Smooth muscle cell (in vitro differentiated cells): ENCODE measurements around the gene SHLD1. TPM values are rescaled to one million over a fixed set of nuclear protein-coding genes. Genes with fewer than 3 reads are reported as not detected.
"Not testable (repeated sequence)": the region's sequence is repeated elsewhere in the genome, so short reads cannot be mapped to it uniquely, and the experiment has no call there.

ENCODE experiments used
- DNase-seq: peaks from one replicate; lab custom pipeline; 2025; ENCODE audit not compliant: unreplicated experiment; lab: John Stamatoyannopoulos, UW
- H2AFZ ChIP-seq: fragments of 200-600 bp; sonication (generic); 2 replicates; pipeline ENCODE4 v1.6.0; 2016; ENCODE audit warnings: antibody characterized with exemption, low read depth, mild to moderate bottlenecking
- H3F3A ChIP-seq: fragments of 200-600 bp; sonication (generic); 2 replicates; pipeline ENCODE4 v1.6.0; 2017; ENCODE audit warnings: antibody characterized with exemption, low read depth
- H3K27ac ChIP-seq: fragments of 200-600 bp; sonication (generic); 2 replicates; pipeline ENCODE4 v1.5.1; 2016; ENCODE audit warnings: low read depth, mild to moderate bottlenecking
- H3K27me3 ChIP-seq: fragments of 200-600 bp; sonication (generic); 2 replicates; pipeline ENCODE4 v1.6.1; 2016; ENCODE audit warnings: low read depth, mild to moderate bottlenecking
- H3K36me3 ChIP-seq: fragments of 200-600 bp; sonication (generic); 2 replicates; pipeline ENCODE4 v1.5.1; 2016; ENCODE audit warnings: low read depth
- H3K4me1 ChIP-seq: fragments of 200-600 bp; sonication (generic); 2 replicates; pipeline ENCODE4 v1.5.1; 2016; ENCODE audit warnings: low read depth
- H3K4me2 ChIP-seq: fragments of 200-600 bp; sonication (generic); 2 replicates; pipeline ENCODE4 v1.6.0; 2016; ENCODE audit warnings: mild to moderate bottlenecking
- H3K4me3 ChIP-seq: fragments of 200-600 bp; sonication (generic); 2 replicates; pipeline ENCODE4 v1.5.1; 2016; ENCODE audit warnings: mild to moderate bottlenecking
- H3K79me2 ChIP-seq: fragments of 200-600 bp; sonication (generic); 2 replicates; pipeline ENCODE4 v1.6.0; 2016; ENCODE audit warnings: low read depth, mild to moderate bottlenecking
- H3K9ac ChIP-seq: fragments of 200-600 bp; sonication (generic); 2 replicates; pipeline ENCODE4 v1.6.0; 2016; ENCODE audit warnings: low read depth
- H3K9me3 ChIP-seq: fragments of 200-600 bp; sonication (generic); replicated peaks from 2 replicates; pipeline ENCODE4 v1.5.1; 2016; ENCODE audit warnings: low read depth
- H4K20me1 ChIP-seq: fragments of 200-600 bp; sonication (generic); 2 replicates; pipeline ENCODE4 v1.6.0; 2016; ENCODE audit warnings: low read depth
- WGBS: methylation state at CpG from one replicate; pipeline ENCODE4 v1.1.7; 2016; ENCODE audit warnings: low lambda C conversion rate; 5-methylcytosine and 5-hydroxymethylcytosine counted together
- polyA plus RNA-seq: library from polyadenylated mRNA; unstranded; fragments of >200 nt; fragmentation: Nextera tagmentation; extraction: Ambion mirVana; gene quantifications from 2 replicates; pipeline ENCODE4 v1.2.1, GENCODE V29; 2016
- total RNA-seq: library from RNA; depleted of rRNA; stranded (reverse); fragments of >200 nt; gene quantifications from 2 replicates; pipeline ENCODE4 v1.2.3, GENCODE V29; 2014
- TF ChIP-seq, protein P1 (sequence below): fragments of 200-600 bp; sonication (generic); IDR thresholded peaks from 2 replicates; pipeline ENCODE4 v1.5.1; 2017; ENCODE audit warnings: borderline replicate concordance, mild to moderate bottlenecking, antibody characterized with exemption; ENCODE audit not compliant: insufficient read depth, poor library complexity, severe bottlenecking

SHLD1 gene
- total and polyA plus RNA-seq, 2 experiments from 2014 or later, result 3.3 to 3.7 TPM

DNA sequence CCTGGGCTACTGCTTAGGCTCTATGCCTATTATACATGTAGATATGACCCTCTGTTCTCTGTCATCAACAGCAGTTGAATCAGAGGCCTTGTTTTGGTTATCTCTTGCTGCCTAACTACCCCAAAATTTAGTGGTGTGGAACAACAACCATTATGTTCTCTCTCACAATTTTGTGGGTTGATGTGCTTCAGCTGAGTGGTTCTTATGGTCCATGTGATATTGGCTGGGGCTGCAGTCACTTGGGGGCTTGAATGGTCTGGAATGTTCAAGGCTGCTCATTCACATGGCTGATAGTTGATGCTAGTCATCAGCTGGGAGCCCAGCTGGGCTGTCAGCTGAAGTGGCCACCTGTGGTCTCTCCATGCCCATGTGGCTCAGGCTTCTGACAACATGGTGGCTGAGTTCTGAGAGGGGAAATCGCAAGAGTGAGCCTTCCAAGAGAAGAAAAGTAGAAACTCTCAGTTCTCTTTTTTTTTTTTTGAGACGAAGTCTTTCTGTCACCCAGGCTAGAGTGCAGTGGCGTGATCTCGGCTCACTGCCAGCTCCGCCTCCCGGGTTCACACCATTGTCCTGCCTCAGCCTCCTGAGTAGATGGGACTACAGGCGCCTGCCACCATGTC, 47.8 kb downstream of the SHLD1 start:
- no peaks in the 10 kb centered on the region for H3K79me2 ChIP-seq
- no peaks in the 10 kb centered on the region for H3K9me3 ChIP-seq
- H3K4me2 ChIP-seq, result no peak overlapping the region
- TF ChIP-seq, protein P1, sequence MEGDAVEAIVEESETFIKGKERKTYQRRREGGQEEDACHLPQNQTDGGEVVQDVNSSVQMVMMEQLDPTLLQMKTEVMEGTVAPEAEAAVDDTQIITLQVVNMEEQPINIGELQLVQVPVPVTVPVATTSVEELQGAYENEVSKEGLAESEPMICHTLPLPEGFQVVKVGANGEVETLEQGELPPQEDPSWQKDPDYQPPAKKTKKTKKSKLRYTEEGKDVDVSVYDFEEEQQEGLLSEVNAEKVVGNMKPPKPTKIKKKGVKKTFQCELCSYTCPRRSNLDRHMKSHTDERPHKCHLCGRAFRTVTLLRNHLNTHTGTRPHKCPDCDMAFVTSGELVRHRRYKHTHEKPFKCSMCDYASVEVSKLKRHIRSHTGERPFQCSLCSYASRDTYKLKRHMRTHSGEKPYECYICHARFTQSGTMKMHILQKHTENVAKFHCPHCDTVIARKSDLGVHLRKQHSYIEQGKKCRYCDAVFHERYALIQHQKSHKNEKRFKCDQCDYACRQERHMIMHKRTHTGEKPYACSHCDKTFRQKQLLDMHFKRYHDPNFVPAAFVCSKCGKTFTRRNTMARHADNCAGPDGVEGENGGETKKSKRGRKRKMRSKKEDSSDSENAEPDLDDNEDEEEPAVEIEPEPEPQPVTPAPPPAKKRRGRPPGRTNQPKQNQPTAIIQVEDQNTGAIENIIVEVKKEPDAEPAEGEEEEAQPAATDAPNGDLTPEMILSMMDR, result no peak
- no peaks in the 10 kb centered on the region for H3F3A ChIP-seq
- no peaks in the 10 kb centered on the region for H4K20me1 ChIP-seq
- no peak for DNase-seq
- no peak overlapping the region for H3K27ac ChIP-seq
- no peaks in the 10 kb centered on the region for H3K36me3 ChIP-seq
- 83% methylated on average over 7 of the region's 7 CpGs for WGBS
- H3K4me3 ChIP-seq, result no peak overlapping the region
- H3K27me3 ChIP-seq, result no peaks in the 10 kb centered on the region
- no peak overlapping the region for H2AFZ ChIP-seq
- no peak overlapping the region for H3K9ac ChIP-seq
- no peaks in the 10 kb centered on the region for H3K4me1 ChIP-seq

GRCh38 chr20:5803754-5804303, 53.6 kb downstream of the SHLD1 start:
- not testable (repeated sequence) for H3F3A ChIP-seq, H2AFZ ChIP-seq, H3K4me2 ChIP-seq, DNase-seq, H3K9me3 ChIP-seq, H3K27ac ChIP-seq, H3K4me3 ChIP-seq, H3K4me1 ChIP-seq, H3K9ac ChIP-seq, H4K20me1 ChIP-seq, H3K79me2 ChIP-seq, H3K27me3 ChIP-seq, H3K36me3 ChIP-seq
- 98% methylated on average over 13 of the region's 13 CpGs for WGBS

DNA sequence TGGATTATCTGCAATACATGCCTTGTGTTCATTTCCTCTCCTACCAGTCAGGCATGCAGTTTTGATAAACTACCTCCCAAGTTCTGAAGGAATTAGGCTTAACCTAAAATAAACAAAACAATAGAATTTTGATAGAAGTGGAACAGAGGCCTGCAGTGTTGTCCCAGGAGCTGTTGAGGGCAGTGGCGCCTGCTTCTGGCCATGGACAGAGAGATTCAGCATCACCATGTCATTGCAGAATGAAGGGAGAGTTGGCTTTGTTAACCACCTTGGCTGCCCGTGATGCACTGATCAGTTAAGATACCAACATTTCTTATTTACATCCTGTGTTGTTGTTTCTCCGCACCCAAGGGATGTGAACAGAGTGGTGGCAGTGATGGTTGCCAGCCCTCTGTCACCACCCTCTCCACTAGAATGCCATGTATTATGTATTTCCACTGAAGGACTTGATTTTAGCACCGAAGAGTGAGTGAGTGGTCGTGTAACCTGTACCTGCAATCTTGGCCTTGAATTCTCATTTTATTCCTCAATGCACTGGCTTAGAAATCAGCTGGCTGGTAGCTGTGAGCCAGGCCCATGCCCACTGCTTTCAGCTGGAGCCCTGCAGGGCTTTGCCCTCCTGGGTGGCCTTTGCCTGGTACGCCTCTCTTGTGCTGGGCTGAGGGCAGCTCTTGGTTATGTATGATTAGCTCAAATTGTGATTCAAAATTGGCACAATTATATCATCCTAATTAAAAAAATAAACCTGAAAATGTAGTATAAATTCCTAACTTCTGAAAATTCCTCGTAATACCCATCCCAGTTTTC, 56.5 kb downstream of the SHLD1 start:
- H3K79me2 ChIP-seq, result no peaks in the 10 kb centered on the region
- no peaks in the 10 kb centered on the region for H3K9me3 ChIP-seq
- no peaks in the 10 kb centered on the region for H3K27me3 ChIP-seq
- H3K4me1 ChIP-seq, result peaks cover 6% of the 10 kb centered on the region
- no peaks in the 10 kb centered on the region for H3F3A ChIP-seq
- H2AFZ ChIP-seq, result no peak overlapping the region
- TF ChIP-seq, protein P1, result no peak
- no peak for DNase-seq
- no peak overlapping the region for H3K4me3 ChIP-seq
- H4K20me1 ChIP-seq, result no peaks in the 10 kb centered on the region
- H3K4me2 ChIP-seq, result no peak overlapping the region
- H3K9ac ChIP-seq, result no peak overlapping the region
- 84% methylated on average over 7 of the region's 7 CpGs for WGBS
- H3K36me3 ChIP-seq, result no peaks in the 10 kb centered on the region
- no peak overlapping the region for H3K27ac ChIP-seq

- no peak overlapping the region for H2AFZ ChIP-seq
- H3F3A ChIP-seq, result no peaks in the 10 kb centered on the region
- no peak overlapping the region for H3K4me2 ChIP-seq
- H3K9me3 ChIP-seq, result no peaks in the 10 kb centered on the region
- no peak overlapping the region for H3K4me3 ChIP-seq
- TF ChIP-seq, protein P1, result no peak
- no peaks in the 10 kb centered on the region for H3K79me2 ChIP-seq
- H3K27me3 ChIP-seq, result no peaks in the 10 kb centered on the region
- H3K9ac ChIP-seq, result no peak overlapping the region
- no peak for DNase-seq
- no peaks in the 10 kb centered on the region for H4K20me1 ChIP-seq
- no peaks in the 10 kb centered on the region for H3K36me3 ChIP-seq
- H3K27ac ChIP-seq, result no peak overlapping the region
- 88% methylated on average over 3 of the region's 3 CpGs for WGBS
- H3K4me1 ChIP-seq, result peaks cover 6% of the 10 kb centered on the region
Measured at GRCh38 chr20:5807431-5807830, 57.2 kb downstream of the SHLD1 start.
